HG03175 (cell line): Measurements from ENCODE around the gene ZNF433.
"Not testable (repeated sequence)": the region's sequence is repeated elsewhere in the genome, so short reads cannot be mapped to it uniquely, and the experiment has no call there.

Experiments
- ATAC-seq: cut with Tn5 transposase; IDR thresholded peaks from one replicate; pipeline ENCODE4 v1.9.1; 2021; ENCODE audit warnings: mild to moderate bottlenecking, moderate library complexity; ENCODE audit not compliant: unreplicated experiment

ZNF433 gene

DNA sequence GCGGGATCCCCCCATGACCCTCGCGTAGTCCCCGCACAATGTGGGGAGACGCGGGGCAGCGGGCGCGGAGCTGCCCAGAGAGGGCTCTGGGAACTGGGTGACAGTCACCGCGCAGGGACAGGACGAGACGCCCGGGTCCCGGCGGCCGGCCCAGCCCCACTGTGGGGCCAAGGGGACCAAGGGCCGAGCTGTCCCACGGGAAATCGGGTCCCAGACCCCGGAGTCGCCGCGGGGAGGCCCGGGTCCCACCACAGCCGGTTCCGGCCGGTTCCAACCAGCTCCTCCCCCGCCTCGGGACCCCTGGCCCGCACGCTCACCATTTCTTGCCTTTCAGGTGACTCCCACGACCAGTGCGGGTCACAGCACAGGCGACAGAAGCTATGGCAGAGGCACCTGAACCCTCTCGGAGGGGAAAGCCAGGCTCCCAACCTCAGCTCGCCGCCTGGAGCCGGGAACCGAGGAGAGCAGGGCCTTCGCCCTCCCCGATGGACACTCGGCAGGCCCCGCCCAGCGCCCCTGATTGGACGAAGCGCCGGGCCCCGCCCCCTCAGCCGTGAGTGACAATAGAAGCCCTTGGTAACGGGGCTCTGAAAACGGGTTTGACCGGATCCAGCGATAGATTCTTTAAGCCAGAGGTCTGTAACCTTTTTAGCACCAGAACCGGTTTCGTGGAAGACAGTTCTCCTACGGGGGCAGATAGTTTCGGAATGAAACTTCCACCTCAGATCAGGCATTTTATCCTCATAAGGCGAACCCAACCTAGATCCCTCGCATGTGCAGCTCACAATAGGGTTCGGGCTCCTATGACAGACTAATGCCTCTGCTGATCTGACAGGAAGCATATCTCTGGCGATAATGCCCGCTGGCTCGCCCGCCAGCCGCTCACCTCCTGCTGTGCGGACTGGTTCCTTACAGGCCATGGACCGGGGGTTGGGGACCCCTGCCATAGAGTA is at the start of gene ZNF433:
TSS of gene ZNF433 (minus strand) at position 460 of the 953 bp plus-strand sequence. CDS start at position 320, 140 bp downstream.
- ATAC-seq: peak; percentile 84

GRCh38 chr19:12083336-12083735 is 47.9 kb upstream of the ZNF433 start:
- ATAC-seq: not testable (repeated sequence)

DNA sequence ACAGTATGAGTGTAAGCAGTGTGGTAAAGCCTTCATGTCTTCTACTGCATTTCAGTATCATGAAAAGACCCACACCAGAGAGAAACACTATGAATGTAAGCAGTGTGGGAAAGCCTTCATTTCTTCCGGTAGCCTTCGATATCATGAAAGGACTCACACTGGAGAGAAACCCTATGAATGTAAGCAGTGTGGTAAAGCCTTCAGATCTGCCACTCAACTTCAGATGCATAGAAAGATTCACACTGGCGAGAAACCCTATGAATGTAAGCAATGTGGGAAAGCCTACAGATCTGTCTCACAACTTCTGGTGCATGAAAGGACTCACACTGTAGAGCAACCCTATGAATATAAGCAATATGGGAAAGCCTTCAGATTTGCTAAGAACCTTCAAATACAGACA is 41.9 kb upstream of the ZNF433 start:
- ATAC-seq: no peak

DNA sequence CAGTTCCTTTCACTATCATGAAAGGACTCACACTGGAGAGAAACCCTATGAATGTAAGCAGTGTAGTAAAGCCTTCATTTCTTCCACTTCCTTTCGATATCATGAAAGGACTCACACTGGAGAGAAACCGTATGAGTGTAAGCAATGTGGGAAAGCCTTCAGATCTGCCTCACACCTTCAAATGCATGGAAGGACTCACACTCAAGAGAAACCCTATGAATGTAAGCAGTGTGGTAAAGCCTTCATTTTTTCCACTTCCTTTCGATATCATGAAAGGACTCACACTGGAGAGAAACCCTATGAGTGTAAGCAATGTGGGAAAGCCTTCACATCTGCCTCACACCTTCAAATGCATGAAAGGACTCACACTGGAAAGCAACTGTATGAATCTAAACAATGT is 40.9 kb upstream of the ZNF433 start:
- not testable (repeated sequence) for ATAC-seq

DNA sequence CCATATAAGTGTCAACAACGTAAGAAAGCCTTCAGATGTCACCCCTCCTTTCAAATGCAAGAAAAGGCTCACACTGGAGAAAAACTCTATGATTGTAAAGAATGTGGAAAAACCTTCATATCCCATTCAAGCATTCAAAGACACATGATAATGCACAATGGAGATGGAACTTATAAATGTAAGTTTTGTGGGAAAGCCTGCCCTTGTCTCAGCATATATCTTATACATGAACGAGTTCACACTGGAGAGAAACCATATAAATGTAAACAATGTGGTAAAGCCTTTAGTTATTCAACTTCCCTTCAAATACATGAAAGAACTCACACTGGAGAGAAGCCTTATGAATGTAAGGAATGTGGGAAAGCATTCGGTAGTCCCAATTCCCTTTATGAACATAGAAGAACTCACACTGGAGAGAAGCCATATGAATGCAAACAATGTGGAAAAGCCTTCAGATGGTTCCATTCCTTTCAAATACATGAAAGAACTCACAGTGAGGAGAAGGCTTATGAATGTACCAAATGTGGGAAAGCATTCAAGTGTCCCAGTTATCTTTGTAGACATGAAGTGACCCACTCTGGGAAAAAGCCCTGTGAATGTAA is 40.2 kb upstream of the ZNF433 start:
- ATAC-seq: no peak

DNA sequence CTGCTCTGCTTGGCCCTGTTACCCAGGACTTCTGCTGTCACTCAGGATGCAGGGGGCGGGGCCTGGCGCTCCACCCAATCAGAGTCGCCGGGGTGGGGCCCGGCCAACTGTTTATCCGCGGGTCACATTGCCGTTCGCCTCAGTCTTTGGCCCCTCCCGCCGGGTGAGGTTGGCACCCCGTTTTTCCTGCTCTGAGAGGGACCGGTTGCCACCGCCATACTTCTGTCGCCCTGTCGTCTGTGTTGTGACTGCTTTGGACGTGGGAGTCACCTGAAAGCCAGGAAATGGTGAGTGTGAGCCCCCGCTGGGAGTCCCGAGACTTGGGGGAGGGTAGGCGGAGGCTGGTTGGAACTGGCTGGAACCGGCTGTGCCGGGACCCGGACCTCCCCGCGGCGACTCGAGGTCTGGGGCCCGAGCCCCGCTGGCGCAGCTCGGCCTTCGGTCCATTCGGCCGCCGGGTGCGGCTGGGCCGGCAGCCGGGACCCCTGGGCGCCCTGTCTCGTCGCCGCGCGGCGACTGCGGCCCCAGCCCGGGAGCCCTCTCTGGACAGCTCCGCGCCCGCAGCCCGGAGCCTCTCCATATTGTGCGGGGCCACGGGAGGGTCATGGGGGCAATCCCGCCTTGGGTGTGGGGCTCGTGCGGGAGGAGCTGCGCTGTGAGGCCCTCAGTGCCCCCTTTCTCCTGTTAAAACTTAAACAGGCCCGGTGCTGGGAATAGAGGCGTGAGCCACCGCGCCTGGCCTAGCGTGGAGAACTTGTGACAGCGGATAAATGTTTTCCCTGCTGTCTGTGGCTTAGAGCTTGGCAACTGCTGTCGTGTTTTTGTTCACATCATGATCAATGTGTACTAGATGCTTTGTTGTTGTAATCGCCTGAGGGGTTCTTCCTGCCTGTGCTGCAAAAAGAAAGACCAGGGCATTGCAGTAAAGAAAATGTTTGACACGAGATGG is 29.4 kb upstream of the ZNF433 start, which contains the start of gene ZNF844:
TSS of gene ZNF844 (plus strand) at position 142 of the 949 bp plus-strand sequence. CDS start at position 285, 143 bp downstream.
- ATAC-seq: peak; percentile 88

- no peak for ATAC-seq
These were observed 20.3 kb upstream of the ZNF433 start for GRCh38 chr19:12055784-12056183.

DNA sequence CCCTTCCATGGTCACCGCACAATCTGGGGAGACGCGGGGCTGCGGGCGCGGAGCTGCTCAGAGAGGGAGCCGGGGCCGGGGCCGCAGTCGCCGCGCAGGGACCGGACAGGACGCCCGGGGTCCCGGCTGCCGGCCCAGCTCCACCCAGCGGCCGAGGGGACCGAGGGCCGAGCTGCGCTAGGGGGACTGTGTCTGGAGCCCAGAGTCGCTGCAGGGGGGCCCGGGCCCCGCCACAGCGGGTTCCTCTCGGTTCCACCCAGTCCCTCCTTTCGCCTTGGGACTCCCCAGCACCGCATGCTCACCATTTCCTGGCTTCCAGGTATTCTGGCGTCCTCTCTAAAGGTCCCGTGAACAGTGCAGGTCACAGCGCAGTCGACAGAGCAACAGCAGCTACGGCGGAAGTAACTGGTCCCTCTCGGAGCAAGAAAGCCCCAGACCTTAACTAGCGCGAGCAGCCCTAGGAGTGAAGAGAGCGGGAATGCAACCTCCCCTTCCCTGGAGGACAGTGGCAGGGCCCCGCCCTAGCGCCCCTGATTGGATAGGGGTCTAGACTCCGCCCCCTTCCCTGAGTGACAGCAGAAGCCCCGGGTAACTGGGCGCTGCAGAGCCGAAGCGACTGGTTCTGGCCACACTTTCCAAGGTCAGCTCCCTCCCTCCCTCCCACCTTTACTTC is 17.2 kb upstream of the ZNF433 start, which contains the start of gene ZNF878:
TSS of gene ZNF878 (minus strand) at position 465 of the 673 bp plus-strand sequence. CDS start at position 305, 160 bp downstream.
- ATAC-seq: peak; percentile 77

DNA sequence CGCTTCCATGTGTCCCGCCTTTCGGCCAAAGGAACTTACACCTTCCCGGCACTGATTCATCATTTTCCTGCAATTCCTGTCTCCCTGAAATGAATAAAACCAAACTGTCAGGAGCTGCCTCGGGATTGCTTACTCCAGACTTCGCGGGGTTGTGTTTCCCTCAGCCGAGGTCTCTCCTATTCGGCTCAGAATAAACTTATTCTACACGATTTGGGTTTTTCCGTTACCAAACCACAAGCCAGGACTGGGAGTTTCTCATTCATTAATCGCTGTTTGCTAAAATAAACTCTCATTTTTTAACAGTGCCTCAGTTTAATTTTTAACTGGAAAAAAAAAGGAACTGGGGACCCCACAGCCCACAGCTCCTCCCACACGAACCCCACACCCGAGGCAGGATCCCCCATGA is 16.6 kb upstream of the ZNF433 start:
- peak; percentile 17 for ATAC-seq

DNA sequence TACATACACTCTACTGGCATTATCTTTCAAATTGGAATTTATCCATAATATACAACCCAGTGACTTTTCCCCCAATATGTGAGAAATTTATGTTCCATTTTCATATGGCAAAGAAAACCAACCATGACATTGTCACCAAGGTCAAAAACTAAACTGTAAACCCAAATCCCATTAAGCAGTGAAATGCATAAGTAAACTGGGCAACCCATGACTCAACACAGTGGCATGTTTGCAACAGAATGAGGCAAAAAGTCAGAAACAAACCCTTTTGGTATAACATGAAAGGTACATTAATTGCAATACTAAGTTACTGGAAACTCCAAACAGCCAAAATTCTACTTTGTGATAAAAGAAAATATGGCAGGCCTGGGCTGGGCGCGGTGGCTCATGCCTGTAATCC is 12.4 kb upstream of the ZNF433 start:
- ATAC-seq: no peak

DNA sequence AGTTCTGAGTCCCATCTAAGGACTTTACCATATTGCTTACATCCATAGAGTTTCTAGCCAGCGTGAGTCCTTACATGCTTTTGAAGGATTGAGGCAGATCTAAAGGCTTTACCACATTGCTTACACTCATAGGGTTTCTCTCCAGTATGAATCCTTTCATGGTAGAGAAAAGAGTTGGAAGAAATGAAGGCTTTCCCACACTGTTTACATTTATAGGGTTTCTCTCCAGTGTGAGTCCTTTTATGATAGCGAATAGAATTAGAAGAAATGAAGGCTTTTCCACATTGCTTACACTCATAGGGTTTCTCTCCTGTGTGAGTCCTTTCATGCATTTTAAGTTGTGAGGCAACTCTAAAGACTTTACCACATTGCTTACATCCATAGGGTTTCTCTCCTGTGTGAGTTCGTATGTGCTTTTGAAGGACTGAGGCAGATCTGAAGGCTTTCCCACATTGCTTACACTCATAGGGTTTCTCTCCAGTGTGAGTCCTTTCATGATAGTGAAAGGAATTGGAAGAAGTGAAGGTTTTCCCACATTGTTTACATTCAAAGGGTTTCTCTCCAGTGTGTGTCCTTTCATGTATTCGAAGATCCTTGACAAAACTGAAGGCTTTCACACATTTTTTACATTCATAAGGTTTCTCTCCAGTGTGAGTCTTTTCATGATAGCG is 8.4 kb upstream of the ZNF433 start:
- ATAC-seq: no peak

DNA sequence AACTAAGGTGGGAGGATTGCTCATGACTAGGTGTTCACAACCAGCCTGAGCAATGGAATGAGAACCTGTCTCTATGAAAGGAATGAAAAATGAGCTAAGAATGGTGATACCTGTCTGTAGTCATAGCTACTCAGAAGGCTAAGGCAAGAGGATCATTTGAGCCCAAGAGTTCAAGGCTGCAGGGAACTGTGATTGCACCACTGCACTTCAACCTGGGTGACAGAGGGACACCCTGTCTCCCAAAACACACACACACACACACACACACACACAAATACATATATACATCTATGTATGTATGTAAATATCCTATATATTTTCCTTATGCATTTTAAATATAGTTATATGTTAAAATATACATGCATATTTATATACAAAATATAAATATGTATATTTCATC is 7.4 kb upstream of the ZNF433 start:
- ATAC-seq: no peak

- no peak for ATAC-seq
These were observed 859 bp downstream of the ZNF433 start for GRCh38 chr19:12034620-12035019.

DNA sequence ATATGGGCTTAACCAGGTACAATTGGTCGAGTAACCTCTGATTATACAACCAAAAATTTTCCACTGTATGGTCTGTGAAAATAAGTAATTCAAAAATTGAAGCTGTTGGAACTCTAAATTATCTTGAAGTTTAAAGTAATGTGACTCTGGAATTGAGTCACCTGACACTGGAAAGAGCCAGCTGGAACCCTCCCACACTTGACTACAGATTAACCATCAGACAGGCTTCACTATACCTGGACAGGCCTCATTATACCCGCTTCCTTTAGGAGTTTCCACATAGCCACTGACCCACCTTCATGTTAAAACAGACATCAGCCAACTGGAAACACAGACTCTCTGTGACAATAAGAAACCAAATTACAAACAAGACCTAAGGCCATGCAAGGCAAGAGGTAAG is 1.3 kb downstream of the ZNF433 start:
- no peak for ATAC-seq

DNA sequence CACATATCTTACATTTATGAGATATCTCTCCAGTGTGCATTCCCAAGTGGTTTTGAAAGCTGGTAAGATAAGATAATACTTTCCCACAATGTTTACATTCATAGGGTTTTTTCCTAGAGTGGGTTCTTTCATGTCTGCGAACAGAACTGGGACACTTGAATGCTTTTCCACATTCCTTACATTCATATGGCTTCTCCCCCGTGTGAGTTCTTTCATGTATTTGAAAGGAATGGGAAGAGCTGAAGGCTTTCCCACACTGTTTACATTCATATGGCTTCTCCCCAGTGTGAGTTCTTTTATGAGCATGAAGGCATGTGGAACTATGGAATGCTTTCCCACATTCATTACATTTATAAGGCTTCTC is 19.7 kb downstream of the ZNF433 start:
- ATAC-seq: no peak

DNA sequence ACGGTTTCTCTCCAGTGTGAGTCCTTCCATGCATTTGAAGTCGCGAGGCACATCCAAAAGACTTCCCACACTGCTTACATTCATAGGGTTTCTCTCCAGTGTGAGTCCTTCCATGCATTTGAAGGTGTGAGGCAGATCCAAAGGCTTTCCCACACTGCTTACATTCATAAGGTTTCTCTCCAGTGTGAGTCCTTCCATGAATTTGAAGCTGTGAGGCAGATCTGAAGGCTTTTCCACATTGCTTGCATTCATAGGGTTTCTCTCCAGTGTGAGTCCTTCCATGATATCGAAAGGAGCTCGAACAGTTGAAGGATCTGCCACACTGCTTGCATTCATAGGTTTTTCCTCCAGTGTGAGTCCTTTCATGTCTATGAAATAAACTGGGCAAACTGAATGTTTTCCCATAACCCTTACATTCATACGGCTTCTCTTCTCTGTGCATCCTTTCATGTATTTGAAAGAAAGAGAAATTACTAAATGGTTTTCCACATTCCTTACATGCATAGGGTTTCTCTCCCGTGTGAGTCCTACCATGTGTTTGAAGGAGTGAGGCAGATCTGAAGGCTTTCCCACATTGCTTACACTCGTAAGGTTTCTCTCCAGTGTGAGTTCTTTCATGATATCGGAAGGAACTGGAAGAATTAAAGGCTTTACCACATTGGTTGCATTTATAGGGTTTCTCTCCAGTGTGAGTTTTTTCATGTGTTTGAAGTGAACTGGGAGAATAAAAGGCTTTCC is 20.3 kb downstream of the ZNF433 start:
- no peak for ATAC-seq

GRCh38 chr19:12000152-12000981 is 35.1 kb downstream of the ZNF433 start:
- peak; percentile 63 for ATAC-seq

DNA sequence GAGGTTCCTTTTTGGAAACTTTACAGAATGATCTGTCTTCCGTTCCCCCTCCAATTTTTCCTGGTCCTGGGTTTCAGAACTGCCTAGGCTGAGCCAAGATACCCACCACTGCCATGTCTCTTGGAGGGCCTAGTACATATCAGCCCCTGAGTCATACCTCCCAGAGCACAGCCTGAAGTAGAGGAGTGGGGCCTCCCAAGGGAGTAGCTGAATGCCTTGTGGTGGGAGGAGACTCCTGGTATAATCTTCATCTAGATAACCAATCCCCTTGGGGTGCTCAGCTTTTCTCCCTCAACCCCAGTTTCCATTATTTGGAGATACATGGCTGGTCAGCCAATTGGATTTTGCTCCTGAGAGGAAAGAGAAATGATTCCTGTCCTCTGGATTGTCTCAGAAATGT is 40.3 kb downstream of the ZNF433 start:
- ATAC-seq: no peak
